Suprapubic skin (tissue), 4 donors: ENCODE data around the gene FSTL4.

Experiments used
- CTCF ChIP-seq, 2 donors: fragments of 200-600 bp in 1 of 2; fragments of 450-650 bp in 1 of 2; sonication (generic) in 1 of 2; IDR thresholded peaks; one replicate each; pipeline ENCODE4 v1.5.1; 2016 to 2019; ENCODE audit warnings: antibody characterized with exemption in 2 of 2, mild to moderate bottlenecking in 1 of 2, moderate library complexity in 1 of 2
- EP300 ChIP-seq: sonication (generic); formaldehyde crosslinking; IDR thresholded peaks from one replicate; pipeline ENCODE4 v1.6.1; 2017; ENCODE audit warnings: antibody characterized with exemption
- POLR2A ChIP-seq, 2 donors: fragments of 450-650 bp; IDR thresholded peaks; one replicate each; pipeline ENCODE4 v1.6.1; 2017; ENCODE audit warnings: antibody characterized with exemption in 2 of 2, mild to moderate bottlenecking in 2 of 2, moderate library complexity in 2 of 2
- POLR2AphosphoS5 ChIP-seq, 3 donors: sonication (generic); formaldehyde crosslinking; IDR thresholded peaks; one replicate each; pipeline ENCODE4 v1.6.1; 2017; ENCODE audit warnings: antibody characterized with exemption in 3 of 3

GRCh38 chr5:133198511-133198910 is 413.8 kb downstream of the FSTL4 start:
- TF ChIP-seq POLR2A (IDR thresholded peaks at IDR 0.05) (no peak), CTCF (IDR thresholded peaks at IDR 0.05) (no peak), EP300 (no peak), POLR2AphosphoS5 (IDR thresholded peaks at IDR 0.05) (no peak)
